G401.6 (cell line): ENCODE data around the gene BABAM2.
"Not testable (repeated sequence)": the region's sequence is repeated elsewhere in the genome, so short reads cannot be mapped to it uniquely, and the experiment has no call there.

Source experiments
- FAIRE-seq: peaks from 2 replicates; lab custom pipeline; 2012; peaks lifted over from hg19 to GRCh38; lab: Jason Lieb, UNC

BABAM2 gene

GRCh38 chr2:28318462-28319117 lies 428.1 kb downstream of the BABAM2 start:
- no peak for FAIRE-seq

- FAIRE-seq = no peak
Observed at GRCh38 chr2:28319118-28320008, 428.8 kb downstream of the BABAM2 start.

- FAIRE-seq = no peak
Observed at GRCh38 chr2:28320009-28320365, 429.5 kb downstream of the BABAM2 start.

GRCh38 chr2:28320371-28320770 lies 429.8 kb downstream of the BABAM2 start:
- FAIRE-seq = no peak

GRCh38 chr2:28321426-28321825 lies 430.9 kb downstream of the BABAM2 start:
- FAIRE-seq = no peak

- no peak for FAIRE-seq
Observed at GRCh38 chr2:28322051-28322450, 431.5 kb downstream of the BABAM2 start.

- FAIRE-seq = no peak
Observed at GRCh38 chr2:28322456-28322855, 431.9 kb downstream of the BABAM2 start.

GRCh38 chr2:28322981-28323396 lies 432.5 kb downstream of the BABAM2 start:
- FAIRE-seq = no peak

GRCh38 chr2:28325173-28325566 lies 434.6 kb downstream of the BABAM2 start:
- FAIRE-seq = no peak

- FAIRE-seq = no peak
Observed at GRCh38 chr2:28325567-28326468, 435.3 kb downstream of the BABAM2 start.

GRCh38 chr2:28326469-28326805 lies 435.9 kb downstream of the BABAM2 start:
- no peak for FAIRE-seq

GRCh38 chr2:28326881-28327505 lies 436.5 kb downstream of the BABAM2 start:
- no peak for FAIRE-seq

GRCh38 chr2:28327581-28327955 lies 437.0 kb downstream of the BABAM2 start:
- no peak for FAIRE-seq

GRCh38 chr2:28327956-28328922 lies 437.7 kb downstream of the BABAM2 start:
- no peak for FAIRE-seq

- no peak for FAIRE-seq
Observed at GRCh38 chr2:28329184-28329583, 438.7 kb downstream of the BABAM2 start.

GRCh38 chr2:28330722-28331121 lies 440.2 kb downstream of the BABAM2 start:
- FAIRE-seq = not testable (repeated sequence)

GRCh38 chr2:28331797-28332196 lies 441.3 kb downstream of the BABAM2 start:
- not testable (repeated sequence) for FAIRE-seq

- FAIRE-seq = no peak
Observed at GRCh38 chr2:28332696-28333095, 442.2 kb downstream of the BABAM2 start.

- no peak for FAIRE-seq
Observed at GRCh38 chr2:28333606-28334526, 443.3 kb downstream of the BABAM2 start.

- FAIRE-seq = no peak
Observed at GRCh38 chr2:28334527-28334894, 444.0 kb downstream of the BABAM2 start.
